D721Med (cell line): ENCODE measurements around the gene RPS14.

Source experiments
- DNase-seq: peaks from one replicate; pipeline ENCODE4 v3.0.0; 2011; ENCODE audit warnings: low spot score; ENCODE audit not compliant: insufficient read length
- FAIRE-seq: peaks from 2 replicates; lab custom pipeline; 2011; peaks lifted over from hg19 to GRCh38; lab: Jason Lieb, UNC
- CTCF ChIP-seq: IDR thresholded peaks from 2 replicates; pipeline ENCODE4 v1.5.1; 2012; ENCODE audit warnings: mild to moderate bottlenecking, control low read depth; ENCODE audit not compliant: insufficient read depth; ENCODE audit errors: missing control alignments

RPS14 gene

GRCh38 chr5:150411245-150411979, 38.1 kb downstream of the RPS14 start:
- FAIRE-seq (no peak), DNase-seq (no peak)
- no peak for TF ChIP-seq CTCF

- FAIRE-seq (no peak), DNase-seq (no peak)
- no peak for TF ChIP-seq CTCF
Measured at GRCh38 chr5:150410524-150411244, 38.9 kb downstream of the RPS14 start.

GRCh38 chr5:150409638-150410523, 39.7 kb downstream of the RPS14 start:
- peak; percentile 96 for DNase-seq
- FAIRE-seq: peak; percentile 87
- TF ChIP-seq CTCF: no peak

- TF ChIP-seq CTCF: no peak
- DNase-seq (no peak), FAIRE-seq (no peak)
Measured at GRCh38 chr5:150408231-150408943, 41.2 kb downstream of the RPS14 start.

GRCh38 chr5:150407096-150407720, 42.3 kb downstream of the RPS14 start:
- FAIRE-seq (no peak), DNase-seq (no peak)
- no peak for TF ChIP-seq CTCF

- no peak for TF ChIP-seq CTCF
- no peak for FAIRE-seq
- no peak for DNase-seq
Measured at GRCh38 chr5:150406723-150407095, 42.8 kb downstream of the RPS14 start.
